ENCODE measurements around the gene NXPE3. TPM values are rescaled to one million over a fixed set of nuclear protein-coding genes. Genes with fewer than 3 reads are reported as not detected.
A peak's percentile ranks its signal among the peaks of the same experiment; 100 is the strongest.
"Not testable (repeated sequence)": the region's sequence is repeated elsewhere in the genome, so short reads cannot be mapped to it uniquely, and the experiment has no call there.

NXPE3 gene
- total and polyA plus RNA-seq, 4 donors = 4.5 to 14.2 (median 8.0) TPM

- no peak for TF ChIP-seq CTCF (IDR thresholded peaks at IDR 0.05; ENCODE audit: control extremely low read depth, extremely low read depth)
- Histone ChIP-seq H3K36me3 (ENCODE audit: control insufficient read depth in 4 of 4, insufficient read depth in 4 of 4, low read length in 4 of 4) (peaks cover 15 to 33% (median 29%) of the 10 kb centered on the region in 4 donors), H3K9ac (ENCODE audit: insufficient read depth in 1 of 2, low read length in 2 of 2) (no peak overlapping the region), H3K27me3 (ENCODE audit: control insufficient read depth in 3 of 3, insufficient read depth in 3 of 3, low read length in 2 of 3) (no peaks in the 10 kb centered on the region), H3K27ac (ENCODE audit: low read depth in 1 of 2, low read length in 1 of 2) (no peak overlapping the region), H3K4me1 (ENCODE audit: control insufficient read depth in 5 of 5, insufficient read depth in 5 of 5, low read length in 5 of 5) (peaks cover 0 to 4% (median 0%) of the 10 kb centered on the region in 5 donors), H3K4me3 (no peak overlapping the region), H3K9me3 (ENCODE audit: control insufficient read depth in 4 of 4, insufficient read depth in 3 of 4, low read length in 3 of 4) (peaks cover 0 to 2% (median 0%) of the 10 kb centered on the region in 4 donors)
- ATAC-seq (ENCODE audit: insufficient read depth, low FRiP score) = no peak
- no peak for DNase-seq
- WGBS, 2 donors = 78 to 80% methylated on average over 5 of the region's 5 CpGs
Observed at GRCh38 chr3:101861789-101862415, 82.9 kb downstream of the NXPE3 start.

GRCh38 chr3:101862416-101863165 is 83.6 kb downstream of the NXPE3 start:
- ATAC-seq (ENCODE audit: insufficient read depth, low FRiP score) (no peak), DNase-seq (no peak)
- TF ChIP-seq CTCF (IDR thresholded peaks at IDR 0.05; ENCODE audit: control extremely low read depth, extremely low read depth) = no peak
- 83 to 92% methylated on average over 3 of the region's 3 CpGs for WGBS, 2 donors
- H3K9me3 ChIP-seq (ENCODE audit: control insufficient read depth in 4 of 4, insufficient read depth in 3 of 4, low read length in 3 of 4) = no peaks in the 10 kb centered on the region
- H3K4me1 ChIP-seq (ENCODE audit: control insufficient read depth in 5 of 5, insufficient read depth in 5 of 5, low read length in 5 of 5) = no peaks in the 10 kb centered on the region
- peaks cover 8 to 27% (median 25%) of the 10 kb centered on the region in 4 donors for H3K36me3 ChIP-seq (ENCODE audit: control insufficient read depth in 4 of 4, insufficient read depth in 4 of 4, low read length in 4 of 4)
- no peak overlapping the region for H3K4me3 ChIP-seq
- H3K27me3 ChIP-seq (ENCODE audit: control insufficient read depth in 3 of 3, insufficient read depth in 3 of 3, low read length in 2 of 3) = no peaks in the 10 kb centered on the region
- no peak overlapping the region for H3K27ac ChIP-seq (ENCODE audit: low read depth in 1 of 2, low read length in 1 of 2)
- no peak overlapping the region for H3K9ac ChIP-seq (ENCODE audit: insufficient read depth in 1 of 2, low read length in 2 of 2)

GRCh38 chr3:101864926-101865325 is 85.9 kb downstream of the NXPE3 start:
- 95 to 96% methylated on average over 7 of the region's 7 CpGs for WGBS, 2 donors
- not testable (repeated sequence) for H3K27me3 ChIP-seq (ENCODE audit: control insufficient read depth in 3 of 3, insufficient read depth in 3 of 3, low read length in 2 of 3)

GRCh38 chr3:101865751-101866509 is 86.9 kb downstream of the NXPE3 start:
- TF ChIP-seq CTCF (IDR thresholded peaks at IDR 0.05; ENCODE audit: control extremely low read depth, extremely low read depth) = no peak
- no peak for ATAC-seq (ENCODE audit: insufficient read depth, low FRiP score)

More at GRCh38 chr3:101864926-101865325, 85.9 kb downstream of the NXPE3 start:
- not testable (repeated sequence) for H3K9me3 ChIP-seq (ENCODE audit: control insufficient read depth in 4 of 4, insufficient read depth in 3 of 4, low read length in 3 of 4); DNase-seq; H3K4me1 ChIP-seq (ENCODE audit: control insufficient read depth in 5 of 5, insufficient read depth in 5 of 5, low read length in 5 of 5); H3K4me3 ChIP-seq; H3K27ac ChIP-seq (ENCODE audit: low read depth in 1 of 2, low read length in 1 of 2); ATAC-seq (ENCODE audit: insufficient read depth, low FRiP score); H3K9ac ChIP-seq (ENCODE audit: insufficient read depth in 1 of 2, low read length in 2 of 2)
- H3K36me3 ChIP-seq (ENCODE audit: control insufficient read depth in 4 of 4, insufficient read depth in 4 of 4, low read length in 4 of 4) = peaks cover 4 to 14% (median 11%) of the 10 kb centered on the region in 4 donors

More at GRCh38 chr3:101865751-101866509, 86.9 kb downstream of the NXPE3 start:
- WGBS, 2 donors = 46 to 51% methylated on average over 5 of the region's 5 CpGs
- H3K36me3 ChIP-seq (ENCODE audit: control insufficient read depth in 4 of 4, insufficient read depth in 4 of 4, low read length in 4 of 4) = peaks cover under 1 to 9% (median 4%) of the 10 kb centered on the region in 4 donors
- H3K4me1 ChIP-seq (ENCODE audit: control insufficient read depth in 5 of 5, insufficient read depth in 5 of 5, low read length in 5 of 5) = peaks cover 0 to 8% (median 4%) of the 10 kb centered on the region in 5 donors
- no peaks in the 10 kb centered on the region for H3K9me3 ChIP-seq (ENCODE audit: control insufficient read depth in 4 of 4, insufficient read depth in 3 of 4, low read length in 3 of 4)
- H3K27ac ChIP-seq (ENCODE audit: low read depth in 1 of 2, low read length in 1 of 2) = no peak overlapping the region
- H3K27me3 ChIP-seq (ENCODE audit: control insufficient read depth in 3 of 3, insufficient read depth in 3 of 3, low read length in 2 of 3) = no peaks in the 10 kb centered on the region
- H3K4me3 ChIP-seq = no peak overlapping the region
- no peak overlapping the region for H3K9ac ChIP-seq (ENCODE audit: insufficient read depth in 1 of 2, low read length in 2 of 2)
- DNase-seq = peak in 1 of 3 donors; percentile 35
